Peyer's patch (tissue), 4 donors: Measurements from ENCODE around the gene SPDYE16.
"Not testable (repeated sequence)": the region's sequence is repeated elsewhere in the genome, so short reads cannot be mapped to it uniquely, and the experiment has no call there.

Experiments
- POLR2A ChIP-seq, 2 donors: fragments of 450-650 bp; IDR thresholded peaks; one replicate each; pipeline ENCODE4 v1.5.1; 2017; ENCODE audit warnings: antibody characterized with exemption in 2 of 2, mild to moderate bottlenecking in 2 of 2, moderate library complexity in 2 of 2
- TF ChIP-seq, protein P1 (sequence below), 6 experiments: fragments of 450-650 bp in 4 of 6; fragments of 200-600 bp in 2 of 6; sonication (generic) in 1 of 6; IDR thresholded peaks; one replicate each; pipeline ENCODE4 v1.5.1; 2017 to 2019; ENCODE audit warnings: antibody characterized with exemption in 6 of 6, mild to moderate bottlenecking in 3 of 6, moderate library complexity in 1 of 6

DNA sequence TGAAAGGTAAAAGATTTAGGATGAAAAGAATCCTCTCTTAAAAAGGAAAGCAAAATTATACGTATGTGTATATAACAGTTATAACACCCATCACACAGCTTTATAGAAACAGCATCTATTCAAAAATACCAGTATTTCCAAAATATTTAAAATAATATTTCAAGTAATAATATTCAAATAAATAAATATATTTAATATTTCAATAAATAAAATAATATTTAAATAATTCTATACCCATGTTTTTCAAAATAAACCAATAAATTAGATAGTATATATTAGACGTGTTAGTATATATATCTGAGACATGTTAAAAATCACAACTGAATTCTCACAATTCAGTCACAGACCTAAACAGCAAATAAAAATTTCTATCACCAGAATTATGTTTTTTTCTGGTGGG, 11.5 kb downstream of the SPDYE16 start:
- TF ChIP-seq, protein P1, sequence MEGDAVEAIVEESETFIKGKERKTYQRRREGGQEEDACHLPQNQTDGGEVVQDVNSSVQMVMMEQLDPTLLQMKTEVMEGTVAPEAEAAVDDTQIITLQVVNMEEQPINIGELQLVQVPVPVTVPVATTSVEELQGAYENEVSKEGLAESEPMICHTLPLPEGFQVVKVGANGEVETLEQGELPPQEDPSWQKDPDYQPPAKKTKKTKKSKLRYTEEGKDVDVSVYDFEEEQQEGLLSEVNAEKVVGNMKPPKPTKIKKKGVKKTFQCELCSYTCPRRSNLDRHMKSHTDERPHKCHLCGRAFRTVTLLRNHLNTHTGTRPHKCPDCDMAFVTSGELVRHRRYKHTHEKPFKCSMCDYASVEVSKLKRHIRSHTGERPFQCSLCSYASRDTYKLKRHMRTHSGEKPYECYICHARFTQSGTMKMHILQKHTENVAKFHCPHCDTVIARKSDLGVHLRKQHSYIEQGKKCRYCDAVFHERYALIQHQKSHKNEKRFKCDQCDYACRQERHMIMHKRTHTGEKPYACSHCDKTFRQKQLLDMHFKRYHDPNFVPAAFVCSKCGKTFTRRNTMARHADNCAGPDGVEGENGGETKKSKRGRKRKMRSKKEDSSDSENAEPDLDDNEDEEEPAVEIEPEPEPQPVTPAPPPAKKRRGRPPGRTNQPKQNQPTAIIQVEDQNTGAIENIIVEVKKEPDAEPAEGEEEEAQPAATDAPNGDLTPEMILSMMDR (IDR thresholded peaks at IDR 0.05) = not testable (repeated sequence)
- not testable (repeated sequence) for TF ChIP-seq POLR2A (IDR thresholded peaks at IDR 0.05)
